ENCODE measurements around the gene DENND10.

- TF ChIP-seq YY1 (IDR thresholded peaks at IDR 0.05; ENCODE audit: insufficient read depth, insufficient read length), result no peak
- no peak for TF ChIP-seq ZNF274 (IDR thresholded peaks at IDR 0.05; ENCODE audit: low read depth, low read length)
These were observed 14.3 kb downstream of the DENND10 start for GRCh38 chr10:119118231-119118630.

All from NT2/D1 (cell line).